Activated B cell treated with CpG ODN at 0.5 μM for 24 hours (primary cell): Measurements from ENCODE around the gene LRRD1. TPM values are rescaled to one million over a fixed set of nuclear protein-coding genes. Genes with fewer than 3 reads are reported as not detected.
A peak's percentile ranks its signal among the peaks of the same experiment; 100 is the strongest.
"Not testable (repeated sequence)": the region's sequence is repeated elsewhere in the genome, so short reads cannot be mapped to it uniquely, and the experiment has no call there.

Experiments
- ATAC-seq: fragments of 200-7000 bp; cut with Tn5 transposase; one replicate; pipeline ENCODE4 v1.10.0; 2021; ENCODE audit warnings: low read depth, mild to moderate bottlenecking, moderate library complexity
- CTCF ChIA-PET: fragments of 350-600 bp; sonication (Branson Sonifier 250); formaldehyde crosslinking; loops from one replicate; lab custom pipeline; 2021; ENCODE audit warnings: antibody characterized with exemption; lab: Charles Lee
- POLR2A ChIA-PET: fragments of 350-600 bp; sonication (Branson Sonifier 250); formaldehyde crosslinking; loops from one replicate; lab custom pipeline; 2021; ENCODE audit warnings: antibody characterized with exemption; lab: Charles Lee
- DNase-seq: peaks from one replicate; pipeline ENCODE4 v3.0.0; 2022
- H3K27ac Mint-ChIP-seq: one replicate; pipeline ENCODE4 v1.8.0; 2020; ENCODE audit warnings: mixed read lengths
- H3K27me3 Mint-ChIP-seq: one replicate; pipeline ENCODE4 v1.8.0; 2021; ENCODE audit warnings: mixed read lengths
- H3K36me3 Mint-ChIP-seq: one replicate; pipeline ENCODE4 v1.8.0; 2021; ENCODE audit warnings: low read depth, mixed read lengths
- H3K4me1 Mint-ChIP-seq: one replicate; pipeline ENCODE4 v1.8.0; 2021; ENCODE audit warnings: mixed read lengths
- H3K4me3 Mint-ChIP-seq: one replicate; pipeline ENCODE4 v1.8.0; 2020; ENCODE audit warnings: mild to moderate bottlenecking, mixed read lengths
- H3K9me3 Mint-ChIP-seq: one replicate; pipeline ENCODE4 v1.8.0; 2020; ENCODE audit warnings: mixed read lengths
- intact Hi-C: fragments of 100-400 bp; cut with micrococcal nuclease; formaldehyde crosslinking; loops from one replicate; pipeline ENCODE4 v1.15.1; 2024
- total RNA-seq: library from RNA; stranded (reverse); gene quantifications from 2 replicates; pipeline ENCODE4 v1.2.3, GENCODE V29; 2022
- TF ChIP-seq, protein P1 (sequence below): fragments of 200-600 bp; IDR thresholded peaks from one replicate; pipeline ENCODE4 v1.8.0; 2022; ENCODE audit warnings: antibody characterized with exemption, mild to moderate bottlenecking

LRRD1 gene
- total RNA-seq, 1 donor from 2014 or later, result not detected

GRCh38 chr7:92116949-92117348 lies 62.0 kb downstream of the LRRD1 start:
- Mint-ChIP-seq H3K4me1 (peaks cover 6% of the 10 kb centered on the region), H3K4me3 (no peak overlapping the region), H3K27me3 (no peaks in the 10 kb centered on the region), H3K27ac (no peak overlapping the region), H3K9me3 (no peaks in the 10 kb centered on the region), H3K36me3 (peaks cover 86% of the 10 kb centered on the region)
- DNase-seq (no peak), ATAC-seq (no peak)
- intact Hi-C loops, result no loop called here
- CTCF ChIA-PET, result no interaction called here
- TF ChIP-seq, protein P1, sequence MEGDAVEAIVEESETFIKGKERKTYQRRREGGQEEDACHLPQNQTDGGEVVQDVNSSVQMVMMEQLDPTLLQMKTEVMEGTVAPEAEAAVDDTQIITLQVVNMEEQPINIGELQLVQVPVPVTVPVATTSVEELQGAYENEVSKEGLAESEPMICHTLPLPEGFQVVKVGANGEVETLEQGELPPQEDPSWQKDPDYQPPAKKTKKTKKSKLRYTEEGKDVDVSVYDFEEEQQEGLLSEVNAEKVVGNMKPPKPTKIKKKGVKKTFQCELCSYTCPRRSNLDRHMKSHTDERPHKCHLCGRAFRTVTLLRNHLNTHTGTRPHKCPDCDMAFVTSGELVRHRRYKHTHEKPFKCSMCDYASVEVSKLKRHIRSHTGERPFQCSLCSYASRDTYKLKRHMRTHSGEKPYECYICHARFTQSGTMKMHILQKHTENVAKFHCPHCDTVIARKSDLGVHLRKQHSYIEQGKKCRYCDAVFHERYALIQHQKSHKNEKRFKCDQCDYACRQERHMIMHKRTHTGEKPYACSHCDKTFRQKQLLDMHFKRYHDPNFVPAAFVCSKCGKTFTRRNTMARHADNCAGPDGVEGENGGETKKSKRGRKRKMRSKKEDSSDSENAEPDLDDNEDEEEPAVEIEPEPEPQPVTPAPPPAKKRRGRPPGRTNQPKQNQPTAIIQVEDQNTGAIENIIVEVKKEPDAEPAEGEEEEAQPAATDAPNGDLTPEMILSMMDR, result no peak
- POLR2A ChIA-PET, result no interaction called here

DNA sequence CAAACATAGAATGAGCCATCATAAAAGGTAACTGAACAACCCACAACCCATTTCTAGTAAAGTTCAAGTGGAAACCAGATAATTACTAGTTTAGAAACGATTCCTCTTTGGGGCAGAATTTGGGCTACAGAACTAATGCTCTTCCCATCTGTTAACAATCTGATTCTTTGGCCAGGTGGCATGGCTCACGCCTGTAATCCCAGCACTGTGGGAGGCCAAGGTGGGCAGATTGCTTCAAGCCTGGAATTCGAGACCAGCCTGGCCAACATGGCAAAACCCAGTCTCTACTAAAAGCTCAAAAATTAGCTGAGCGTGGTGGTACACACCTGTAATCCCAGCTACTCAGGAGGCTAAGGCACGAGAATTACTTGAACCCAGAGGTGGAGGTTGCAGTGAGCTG lies 63.1 kb downstream of the LRRD1 start:
- Mint-ChIP-seq H3K9me3 (no peaks in the 10 kb centered on the region), H3K36me3 (peaks cover 85% of the 10 kb centered on the region), H3K4me1 (peaks cover 6% of the 10 kb centered on the region), H3K4me3 (no peak overlapping the region), H3K27ac (no peak overlapping the region), H3K27me3 (no peaks in the 10 kb centered on the region)
- TF ChIP-seq, protein P1, result no peak
- DNase-seq (no peak), ATAC-seq (no peak)
- POLR2A ChIA-PET, result no interaction called here
- CTCF ChIA-PET, result no interaction called here
- intact Hi-C loops, result no loop called here

DNA sequence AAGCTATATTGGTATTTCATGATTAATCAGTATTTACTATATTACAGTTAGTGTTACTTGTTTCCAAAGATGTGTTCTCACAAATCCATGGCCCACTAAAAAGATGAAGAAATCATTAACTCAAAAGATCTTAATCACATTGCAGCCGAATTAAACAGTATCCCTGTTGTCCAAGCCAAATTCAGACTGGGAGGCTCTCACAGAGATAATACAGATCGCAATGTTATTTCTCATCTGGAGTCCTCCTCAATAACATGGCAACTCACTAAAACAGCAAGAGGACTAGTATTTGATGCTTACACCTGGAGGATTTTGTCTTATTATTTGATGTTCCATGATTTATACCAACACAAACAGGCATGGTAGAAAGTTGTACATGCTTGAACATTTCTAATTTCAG lies 68.1 kb downstream of the LRRD1 start:
- H3K27ac Mint-ChIP-seq, result no peak overlapping the region
- no peaks in the 10 kb centered on the region for H3K27me3 Mint-ChIP-seq
- H3K4me1 Mint-ChIP-seq, result peaks cover 15% of the 10 kb centered on the region
- no peaks in the 10 kb centered on the region for H3K9me3 Mint-ChIP-seq
- TF ChIP-seq, protein P1, result no peak
- intact Hi-C loops, result no loop called here
- CTCF ChIA-PET, result no interaction called here
- H3K4me3 Mint-ChIP-seq, result no peak overlapping the region
- DNase-seq (no peak), ATAC-seq (no peak)
- peaks cover 77% of the 10 kb centered on the region for H3K36me3 Mint-ChIP-seq
- POLR2A ChIA-PET, result no interaction called here

- peak; percentile 49 for ATAC-seq
- Mint-ChIP-seq H3K4me3 (no peak overlapping the region), H3K4me1 (peaks cover 15% of the 10 kb centered on the region), H3K27ac (no peak overlapping the region), H3K27me3 (no peaks in the 10 kb centered on the region), H3K9me3 (no peaks in the 10 kb centered on the region), H3K36me3 (peaks cover 75% of the 10 kb centered on the region)
- DNase-seq, result no peak
- intact Hi-C loops, result no loop called here
- POLR2A ChIA-PET, result no interaction called here
- TF ChIP-seq, protein P1, result no peak
- CTCF ChIA-PET, result interaction anchor here (1.1 kb wide), 1 partner anchor 24 kb away, joined by 3 read pairs; no protein-coding TSS in a partner anchor
These were observed 70.1 kb downstream of the LRRD1 start for GRCh38 chr7:92108821-92109220.

GRCh38 chr7:92102862-92103261 lies 76.1 kb downstream of the LRRD1 start:
- H3K27me3 Mint-ChIP-seq, H3K4me3 Mint-ChIP-seq, DNase-seq, ATAC-seq, CTCF ChIA-PET, POLR2A ChIA-PET, H3K27ac Mint-ChIP-seq, H3K4me1 Mint-ChIP-seq, H3K9me3 Mint-ChIP-seq, intact Hi-C loops: not testable (repeated sequence)
- peaks cover 74% of the 10 kb centered on the region for H3K36me3 Mint-ChIP-seq

GRCh38 chr7:92100534-92100933 lies 78.4 kb downstream of the LRRD1 start:
- POLR2A ChIA-PET, result interaction anchor here (0.7 kb wide), 1 partner anchor 389 kb away, joined by 7 read pairs; no protein-coding TSS in a partner anchor
- H3K4me1 Mint-ChIP-seq, result no peaks in the 10 kb centered on the region

More at GRCh38 chr7:92100534-92100933, 78.4 kb downstream of the LRRD1 start:
- TF ChIP-seq, protein P1, result no peak
- no peaks in the 10 kb centered on the region for H3K9me3 Mint-ChIP-seq
- intact Hi-C loops, result no loop called here
- H3K4me3 Mint-ChIP-seq, result no peak overlapping the region
- H3K27me3 Mint-ChIP-seq, result no peaks in the 10 kb centered on the region
- no peak overlapping the region for H3K27ac Mint-ChIP-seq
- ATAC-seq, result no peak
- peaks cover 79% of the 10 kb centered on the region for H3K36me3 Mint-ChIP-seq
- CTCF ChIA-PET, result no interaction called here
- no peak for DNase-seq
